Fibroblast of upper back skin (primary cell): Measurements from ENCODE around the gene PSMD7.
A peak's percentile ranks its signal among the peaks of the same experiment; 100 is the strongest.
"Not testable (repeated sequence)": the region's sequence is repeated elsewhere in the genome, so short reads cannot be mapped to it uniquely, and the experiment has no call there.

Experiments used
- DNase-seq: peaks from one replicate; pipeline ENCODE4 v3.0.0-alpha.2; 2013

Gene PSMD7

DNA sequence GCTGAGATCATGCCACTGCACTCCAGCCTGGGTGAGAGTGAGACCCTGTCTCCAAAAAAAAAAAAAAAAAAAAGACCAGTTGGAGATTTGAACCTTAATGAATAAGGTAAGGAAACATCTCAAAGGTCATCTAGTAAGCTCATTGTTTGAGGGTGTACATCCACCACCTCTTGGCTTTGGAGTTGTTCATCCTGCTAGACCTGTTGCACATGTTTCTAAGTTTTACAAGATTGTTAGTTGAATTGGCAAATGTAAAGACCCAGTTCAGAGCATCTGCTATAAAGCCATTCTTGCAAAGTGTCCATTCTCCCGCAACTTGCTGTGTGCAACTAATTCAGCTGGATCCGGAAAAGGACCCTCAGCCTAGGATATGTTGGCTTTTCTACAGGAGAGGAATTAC, 1.5 kb downstream of the PSMD7 start:
- no peak for DNase-seq

GRCh38 chr16:74302341-74302740, 5.7 kb downstream of the PSMD7 start:
- DNase-seq = no peak

DNA sequence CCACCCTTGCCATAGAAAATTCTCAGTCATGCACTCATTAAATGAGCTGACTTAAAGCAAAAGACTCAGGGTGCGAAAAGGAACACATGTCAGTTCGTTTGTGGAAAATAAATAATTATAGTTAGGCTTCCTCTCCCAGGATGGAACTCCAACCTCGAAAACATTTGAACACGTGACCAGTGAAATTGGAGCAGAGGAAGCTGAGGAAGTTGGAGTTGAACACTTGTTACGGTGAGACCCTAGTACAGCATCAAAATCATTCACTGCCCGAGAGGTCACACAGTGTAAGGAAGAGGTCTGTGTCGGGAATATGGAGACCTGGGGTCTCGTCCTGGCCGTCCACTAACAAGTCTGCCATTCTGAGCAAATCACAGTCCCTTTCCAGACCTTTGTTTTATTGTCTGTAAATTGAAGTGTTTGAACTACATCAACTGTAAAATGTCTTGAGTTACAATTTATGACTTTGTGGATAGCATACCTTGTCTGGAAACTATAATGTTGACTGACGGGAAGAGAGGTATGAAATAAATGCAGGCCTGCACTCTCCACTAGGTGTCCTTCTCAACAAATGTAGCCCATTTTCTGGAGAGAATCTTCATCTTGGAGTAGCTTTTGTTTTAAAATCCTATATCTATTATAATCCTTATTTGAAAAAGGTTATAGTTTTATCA, 7.7 kb downstream of the PSMD7 start:
- DNase-seq = no peak

DNA sequence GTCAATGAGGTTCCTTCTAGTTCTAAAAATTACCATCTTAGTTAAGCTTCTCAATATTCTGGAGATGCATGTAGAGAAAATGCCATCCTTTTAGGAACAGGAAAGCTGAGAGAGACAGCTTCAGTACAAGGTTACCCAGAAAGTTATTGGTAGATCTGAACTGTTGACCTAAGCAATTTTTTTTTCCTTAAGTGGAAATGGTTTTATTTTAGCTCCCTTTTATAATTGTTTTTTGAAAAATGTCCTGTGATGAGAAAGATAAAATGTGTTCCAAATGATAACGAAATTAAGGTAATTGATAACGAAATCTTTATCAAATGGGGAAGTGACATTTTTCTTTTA, 8.2 kb downstream of the PSMD7 start:
- no peak for DNase-seq

GRCh38 chr16:74305281-74305680, 8.7 kb downstream of the PSMD7 start:
- no peak for DNase-seq

GRCh38 chr16:74305978-74306784, 9.6 kb downstream of the PSMD7 start:
- DNase-seq = no peak

DNA sequence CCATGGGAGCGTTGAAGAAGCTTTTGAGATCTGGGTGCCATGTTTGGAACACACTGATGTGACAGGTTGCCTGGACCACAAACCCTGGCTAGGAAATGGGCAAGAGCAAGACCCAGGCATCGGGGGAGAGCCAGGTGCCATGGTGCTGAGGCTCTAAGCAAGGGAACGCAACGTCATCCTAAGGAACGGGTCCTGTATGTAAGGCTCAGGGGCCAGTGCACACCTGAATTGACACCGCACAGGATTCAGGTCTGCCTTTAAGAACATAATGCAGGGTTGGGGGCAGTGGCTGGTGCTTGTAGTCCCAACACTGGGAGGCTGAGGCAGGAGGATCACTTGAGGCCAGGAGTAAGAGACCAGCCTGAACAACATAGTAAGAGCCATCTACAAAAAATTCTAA, 10.8 kb downstream of the PSMD7 start:
- DNase-seq = no peak

DNA sequence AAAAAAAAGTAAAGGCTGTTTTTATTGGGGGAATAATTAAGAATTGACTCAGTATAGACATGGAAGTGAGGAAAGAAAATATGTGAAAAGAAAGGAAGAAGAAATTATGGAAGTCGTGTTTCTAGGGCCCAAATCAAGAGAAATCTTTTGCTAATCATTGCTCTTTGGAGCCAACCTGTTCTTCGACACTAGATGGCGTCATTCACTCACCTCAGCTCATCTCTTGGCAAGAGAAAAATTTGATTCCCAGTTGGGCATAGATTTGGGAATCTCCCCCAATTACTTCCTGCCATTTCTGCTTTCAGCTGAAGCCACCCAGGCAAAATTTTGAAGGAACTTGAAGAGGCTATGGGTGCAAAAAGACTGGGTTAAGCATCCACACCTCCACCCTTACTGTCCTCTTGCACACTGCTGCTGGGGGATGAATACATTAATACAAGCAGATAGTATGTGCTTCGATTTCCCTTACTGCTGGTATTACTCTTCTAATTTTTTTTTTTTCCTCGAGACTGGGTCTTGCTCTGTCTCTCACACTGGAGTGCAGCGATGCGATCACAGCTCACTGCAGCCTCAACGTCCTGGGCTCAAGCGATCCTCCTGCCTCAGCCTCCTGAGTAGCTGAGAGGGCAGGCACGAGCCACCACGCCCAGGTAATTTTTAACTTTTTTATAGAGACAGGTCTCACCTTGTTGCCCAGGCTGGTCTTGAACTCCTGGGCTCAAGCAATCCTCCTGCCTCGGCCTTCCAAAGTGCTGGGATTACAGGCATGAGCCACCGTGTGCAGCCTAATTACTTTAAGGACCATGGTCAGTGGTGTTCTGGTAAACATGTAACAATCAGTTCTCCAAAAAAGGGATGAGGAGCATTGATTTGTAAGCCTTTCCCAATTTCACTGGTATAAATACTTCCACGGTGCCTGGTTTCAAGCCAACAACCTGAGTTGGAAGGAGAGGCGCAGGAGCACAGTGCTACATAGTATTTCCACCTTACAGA, 13.5 kb downstream of the PSMD7 start:
- peak; percentile 49 for DNase-seq

GRCh38 chr16:74315059-74315458, 18.4 kb downstream of the PSMD7 start:
- no peak for DNase-seq

DNA sequence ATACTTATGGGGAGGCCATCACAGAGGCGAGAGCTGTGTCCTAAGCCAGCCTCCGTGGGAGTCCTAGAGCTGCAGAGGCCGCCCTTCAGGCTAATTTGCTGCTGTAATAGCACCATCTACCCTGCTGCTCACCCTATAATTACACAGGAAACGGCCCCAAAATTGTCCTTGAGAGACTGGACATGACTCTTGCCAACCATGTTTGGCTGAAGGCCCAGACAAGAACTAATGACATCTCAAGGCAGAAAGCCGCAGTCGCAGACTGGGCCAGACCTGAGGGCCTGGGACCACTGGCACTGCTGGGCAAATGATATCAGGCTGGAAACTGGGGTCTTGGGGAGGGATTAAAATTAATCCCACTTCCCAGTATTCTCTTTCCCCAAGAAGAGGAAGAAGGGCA, 24.1 kb downstream of the PSMD7 start:
- DNase-seq = no peak

GRCh38 chr16:74321356-74321755, 24.7 kb downstream of the PSMD7 start:
- DNase-seq = no peak

DNA sequence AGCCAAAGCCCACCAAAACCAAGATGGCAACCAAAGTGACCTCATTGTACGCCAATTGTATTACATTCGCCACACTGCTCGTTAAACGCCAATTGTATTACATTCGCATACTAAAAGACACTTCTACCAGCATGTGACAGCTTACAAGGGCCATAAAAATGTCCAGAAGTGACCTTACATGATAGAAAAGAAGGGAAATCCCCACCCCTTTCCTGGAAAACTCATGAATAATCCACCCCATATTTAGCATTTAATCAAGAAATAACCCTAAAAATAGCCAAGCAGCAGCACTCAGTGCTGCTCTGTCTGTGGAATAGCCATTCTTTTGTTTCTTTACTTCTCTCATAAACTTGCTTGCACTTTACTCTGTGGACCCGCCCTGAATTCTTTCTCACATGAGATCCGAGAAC, 25.7 kb downstream of the PSMD7 start:
- no peak for DNase-seq

- not testable (repeated sequence) for DNase-seq
These were observed 28.2 kb downstream of the PSMD7 start for GRCh38 chr16:74324777-74325176.

GRCh38 chr16:74325641-74326040, 29.0 kb downstream of the PSMD7 start:
- DNase-seq = no peak

DNA sequence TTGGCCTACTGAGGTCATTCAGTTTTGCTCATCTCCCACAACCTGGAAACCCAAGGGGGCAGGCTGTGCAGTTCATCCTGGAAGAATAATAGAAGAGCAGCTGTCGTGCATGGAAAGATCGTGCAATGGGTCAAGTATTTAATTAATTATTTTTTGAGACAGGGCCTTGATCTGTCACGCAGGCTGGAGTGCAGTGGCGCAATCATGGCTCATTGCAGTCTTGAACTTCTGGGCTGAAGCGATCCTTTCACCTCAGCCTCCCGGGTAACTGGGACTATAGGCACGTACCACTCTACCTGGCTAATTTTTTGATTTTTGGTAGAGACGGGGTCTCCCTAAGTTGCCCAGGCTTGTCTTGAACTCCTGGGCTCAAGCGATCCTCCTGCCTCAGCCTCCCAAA, 31.7 kb downstream of the PSMD7 start:
- not testable (repeated sequence) for DNase-seq

- DNase-seq = not testable (repeated sequence)
These were observed 35.9 kb downstream of the PSMD7 start for GRCh38 chr16:74332469-74332868.

- not testable (repeated sequence) for DNase-seq
These were observed 40.9 kb downstream of the PSMD7 start for GRCh38 chr16:74337506-74337905.

GRCh38 chr16:74339226-74339625, 42.6 kb downstream of the PSMD7 start:
- DNase-seq = not testable (repeated sequence)

GRCh38 chr16:74353038-74353437, 56.4 kb downstream of the PSMD7 start:
- DNase-seq = not testable (repeated sequence)
